C4-2B (cell line): ENCODE results near the gene OSBP2.

Experiments used
- CTCF ChIP-seq: fragments of 450-650 bp; conservative IDR thresholded peaks from 2 replicates; pipeline ENCODE4 v1.5.1; 2017; ENCODE audit warnings: mild to moderate bottlenecking
- ZFX ChIP-seq: fragments of 450-650 bp; IDR thresholded peaks from 2 replicates; pipeline ENCODE4 v1.6.1; 2017

GRCh38 chr22:30873086-30873650 is 178.5 kb downstream of the OSBP2 start:
- no peak for TF ChIP-seq CTCF
- no peak for TF ChIP-seq ZFX
